GM12874 (cell line): ENCODE data around the gene FUT1.

Source experiments
- CTCF ChIP-seq: IDR thresholded peaks from 2 replicates; pipeline ENCODE4 v1.5.1; 2011; ENCODE audit warnings: low read depth, mild to moderate bottlenecking, control low read depth, low read length, moderate library complexity; ENCODE audit not compliant: insufficient read depth

The FUT1 gene

GRCh38 chr19:48777139-48777538, 24.7 kb upstream of the FUT1 start:
- no peak for TF ChIP-seq CTCF

GRCh38 chr19:48772503-48772953, 20.1 kb upstream of the FUT1 start:
- no peak for TF ChIP-seq CTCF

GRCh38 chr19:48770734-48771472, 18.5 kb upstream of the FUT1 start:
- TF ChIP-seq CTCF: no peak

GRCh38 chr19:48770266-48770665, 17.8 kb upstream of the FUT1 start:
- no peak for TF ChIP-seq CTCF

GRCh38 chr19:48768994-48769713, 16.7 kb upstream of the FUT1 start:
- TF ChIP-seq CTCF: no peak

- TF ChIP-seq CTCF: no peak
Measured at GRCh38 chr19:48760504-48761205, 8.2 kb upstream of the FUT1 start.

GRCh38 chr19:48757741-48758144, 5.3 kb upstream of the FUT1 start:
- no peak for TF ChIP-seq CTCF
